Hepatocyte (in vitro differentiated cells): Measurements from ENCODE around the gene MAGOH. TPM values are rescaled to one million over a fixed set of nuclear protein-coding genes. Genes with fewer than 3 reads are reported as not detected.
"Not testable (repeated sequence)": the region's sequence is repeated elsewhere in the genome, so short reads cannot be mapped to it uniquely, and the experiment has no call there.

Experiments
- DNase-seq: peaks from one replicate; pipeline ENCODE4 v3.0.0-alpha.2; 2016; ENCODE audit warnings: low spot score
- H2AFZ ChIP-seq: fragments of 200-600 bp; sonication (generic); 2 replicates; pipeline ENCODE4 v1.6.0; 2016; ENCODE audit warnings: antibody characterized with exemption, mild to moderate bottlenecking
- H3K27ac ChIP-seq: fragments of 200-600 bp; sonication (generic); 2 replicates; pipeline ENCODE4 v1.5.1; 2016; ENCODE audit warnings: mild to moderate bottlenecking
- H3K27me3 ChIP-seq: fragments of 200-600 bp; sonication (generic); 2 replicates; pipeline ENCODE4 v1.6.1; 2016
- H3K36me3 ChIP-seq: fragments of 200-600 bp; sonication (generic); replicated peaks from 2 replicates; pipeline ENCODE4 v1.5.1; 2016; ENCODE audit warnings: low read depth; ENCODE audit not compliant: insufficient read depth
- H3K4me1 ChIP-seq: fragments of 200-600 bp; sonication (generic); 2 replicates; pipeline ENCODE4 v1.5.1; 2016; ENCODE audit warnings: mild to moderate bottlenecking, moderate library complexity; ENCODE audit not compliant: insufficient read depth
- H3K4me2 ChIP-seq: fragments of 200-600 bp; sonication (generic); 2 replicates; pipeline ENCODE4 v1.6.0; 2016
- H3K4me3 ChIP-seq: fragments of 200-600 bp; sonication (generic); 2 replicates; pipeline ENCODE4 v1.5.1; 2016; ENCODE audit warnings: mild to moderate bottlenecking
- H3K79me2 ChIP-seq: fragments of 200-600 bp; sonication (generic); 2 replicates; pipeline ENCODE4 v1.6.0; 2017; ENCODE audit warnings: mild to moderate bottlenecking
- H3K9me2 ChIP-seq: fragments of 200-600 bp; sonication (generic); replicated peaks from 2 replicates; pipeline ENCODE4 v1.6.0; 2017; ENCODE audit warnings: mild to moderate bottlenecking; ENCODE audit not compliant: insufficient read depth
- H3K9me3 ChIP-seq: fragments of 200-600 bp; sonication (generic); 2 replicates; pipeline ENCODE4 v1.5.1; 2016; ENCODE audit warnings: low read depth, mild to moderate bottlenecking
- H4K20me1 ChIP-seq: fragments of 200-600 bp; sonication (generic); 2 replicates; pipeline ENCODE4 v1.6.0; 2016; ENCODE audit warnings: mild to moderate bottlenecking; ENCODE audit not compliant: insufficient read depth, poor library complexity, severe bottlenecking
- EZH2 ChIP-seq: fragments of 200-600 bp; sonication (generic); IDR thresholded peaks from 2 replicates; pipeline ENCODE4 v1.6.1; 2016; ENCODE audit warnings: antibody characterized with exemption, mild to moderate bottlenecking, borderline replicate concordance
- EZH2phosphoT487 ChIP-seq: fragments of 200-600 bp; sonication (generic); IDR thresholded peaks from one replicate; pipeline ENCODE4 v1.6.1; 2018; ENCODE audit warnings: antibody characterized with exemption, mild to moderate bottlenecking, low read depth, moderate library complexity; ENCODE audit not compliant: unreplicated experiment, severe bottlenecking
- WGBS: methylation state at CpG from one replicate; pipeline ENCODE4 v1.1.6; 2016; ENCODE audit warnings: low lambda C conversion rate; ENCODE audit errors: missing lambda C conversion rate; 5-methylcytosine and 5-hydroxymethylcytosine counted together
- polyA plus RNA-seq: library from polyadenylated mRNA; unstranded; fragments of >200 nt; fragmentation: Nextera tagmentation; extraction: Ambion mirVana; gene quantifications from 2 replicates; pipeline ENCODE4 v1.2.1, GENCODE V29; 2016
- total RNA-seq: library from RNA; depleted of rRNA; stranded (reverse); fragments of >200 nt; gene quantifications from 2 replicates; pipeline ENCODE4 v1.2.3, GENCODE V29; 2014
- TF ChIP-seq, protein P1 (sequence below): fragments of 200-600 bp; sonication (generic); IDR thresholded peaks from 2 replicates; pipeline ENCODE4 v1.5.1; 2016; ENCODE audit warnings: antibody characterized with exemption, mild to moderate bottlenecking; ENCODE audit not compliant: poor library complexity

MAGOH gene
- total and polyA plus RNA-seq, 2 experiments from 2014 or later, result 28.4 to 35.2 TPM

DNA sequence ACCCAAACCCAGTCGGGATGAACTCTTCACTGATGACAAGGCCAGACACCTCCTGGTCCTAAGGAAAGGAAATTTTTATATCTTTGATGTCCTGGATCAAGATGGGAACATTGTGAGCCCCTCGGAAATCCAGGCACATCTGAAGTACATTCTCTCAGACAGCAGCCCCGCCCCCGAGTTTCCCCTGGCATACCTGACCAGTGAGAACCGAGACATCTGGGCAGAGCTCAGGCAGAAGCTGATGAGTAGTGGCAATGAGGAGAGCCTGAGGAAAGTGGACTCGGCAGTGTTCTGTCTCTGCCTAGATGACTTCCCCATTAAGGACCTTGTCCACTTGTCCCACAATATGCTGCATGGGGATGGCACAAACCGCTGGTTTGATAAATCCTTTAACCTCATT is 28.0 kb downstream of the MAGOH start:
- Histone ChIP-seq H3K4me1 (no peaks in the 10 kb centered on the region), H3K79me2 (no peaks in the 10 kb centered on the region), H3K36me3 (no peaks in the 10 kb centered on the region), H3K9me3 (no peaks in the 10 kb centered on the region), H3K27me3 (no peaks in the 10 kb centered on the region), H3K27ac (no peak overlapping the region), H3K9me2 (no peaks in the 10 kb centered on the region), H3K4me3 (no peak overlapping the region), H3K4me2 (no peak overlapping the region), H2AFZ (no peak overlapping the region), H4K20me1 (no peaks in the 10 kb centered on the region)
- no peak for DNase-seq
- TF ChIP-seq EZH2 (no peak), EZH2phosphoT487 (no peak)
- TF ChIP-seq, protein P1, sequence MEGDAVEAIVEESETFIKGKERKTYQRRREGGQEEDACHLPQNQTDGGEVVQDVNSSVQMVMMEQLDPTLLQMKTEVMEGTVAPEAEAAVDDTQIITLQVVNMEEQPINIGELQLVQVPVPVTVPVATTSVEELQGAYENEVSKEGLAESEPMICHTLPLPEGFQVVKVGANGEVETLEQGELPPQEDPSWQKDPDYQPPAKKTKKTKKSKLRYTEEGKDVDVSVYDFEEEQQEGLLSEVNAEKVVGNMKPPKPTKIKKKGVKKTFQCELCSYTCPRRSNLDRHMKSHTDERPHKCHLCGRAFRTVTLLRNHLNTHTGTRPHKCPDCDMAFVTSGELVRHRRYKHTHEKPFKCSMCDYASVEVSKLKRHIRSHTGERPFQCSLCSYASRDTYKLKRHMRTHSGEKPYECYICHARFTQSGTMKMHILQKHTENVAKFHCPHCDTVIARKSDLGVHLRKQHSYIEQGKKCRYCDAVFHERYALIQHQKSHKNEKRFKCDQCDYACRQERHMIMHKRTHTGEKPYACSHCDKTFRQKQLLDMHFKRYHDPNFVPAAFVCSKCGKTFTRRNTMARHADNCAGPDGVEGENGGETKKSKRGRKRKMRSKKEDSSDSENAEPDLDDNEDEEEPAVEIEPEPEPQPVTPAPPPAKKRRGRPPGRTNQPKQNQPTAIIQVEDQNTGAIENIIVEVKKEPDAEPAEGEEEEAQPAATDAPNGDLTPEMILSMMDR, result no peak
- 96% methylated on average over 7 of the region's 7 CpGs for WGBS

DNA sequence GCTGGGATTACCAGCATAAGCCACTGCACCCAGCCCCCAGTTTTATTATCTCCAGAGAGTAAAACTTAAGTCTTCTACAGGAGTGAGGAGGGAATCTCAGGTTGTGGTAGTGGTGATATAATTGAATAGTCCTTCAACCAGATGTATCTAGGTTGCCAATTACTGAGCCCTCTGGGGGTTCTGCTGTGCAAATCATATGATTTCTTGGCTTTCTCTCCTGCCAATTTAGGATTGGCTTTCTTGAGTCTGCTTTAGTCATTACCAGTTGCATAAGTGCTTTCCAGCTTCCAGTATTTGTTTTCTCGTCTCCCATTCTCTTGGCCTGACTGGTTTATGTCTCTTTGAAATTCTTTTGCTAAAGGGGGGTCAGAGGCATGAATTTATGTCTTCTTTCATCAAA is 30.6 kb downstream of the MAGOH start:
- no peak overlapping the region for H3K4me2 ChIP-seq
- no peaks in the 10 kb centered on the region for H3K27me3 ChIP-seq
- no peak overlapping the region for H3K27ac ChIP-seq
- H2AFZ ChIP-seq, result no peak overlapping the region
- TF ChIP-seq EZH2phosphoT487 (no peak), EZH2 (no peak)
- TF ChIP-seq, protein P1, result no peak
- H3K4me3 ChIP-seq, result no peak overlapping the region
- WGBS, result 96% methylated on average over 1 of the region's 1 CpG
- H3K36me3 ChIP-seq, result peaks cover 6% of the 10 kb centered on the region
- H3K9me2 ChIP-seq, result no peaks in the 10 kb centered on the region
- no peaks in the 10 kb centered on the region for H4K20me1 ChIP-seq
- H3K9me3 ChIP-seq, result no peaks in the 10 kb centered on the region
- DNase-seq, result no peak
- H3K4me1 ChIP-seq, result no peaks in the 10 kb centered on the region
- H3K79me2 ChIP-seq, result peaks cover 5% of the 10 kb centered on the region

DNA sequence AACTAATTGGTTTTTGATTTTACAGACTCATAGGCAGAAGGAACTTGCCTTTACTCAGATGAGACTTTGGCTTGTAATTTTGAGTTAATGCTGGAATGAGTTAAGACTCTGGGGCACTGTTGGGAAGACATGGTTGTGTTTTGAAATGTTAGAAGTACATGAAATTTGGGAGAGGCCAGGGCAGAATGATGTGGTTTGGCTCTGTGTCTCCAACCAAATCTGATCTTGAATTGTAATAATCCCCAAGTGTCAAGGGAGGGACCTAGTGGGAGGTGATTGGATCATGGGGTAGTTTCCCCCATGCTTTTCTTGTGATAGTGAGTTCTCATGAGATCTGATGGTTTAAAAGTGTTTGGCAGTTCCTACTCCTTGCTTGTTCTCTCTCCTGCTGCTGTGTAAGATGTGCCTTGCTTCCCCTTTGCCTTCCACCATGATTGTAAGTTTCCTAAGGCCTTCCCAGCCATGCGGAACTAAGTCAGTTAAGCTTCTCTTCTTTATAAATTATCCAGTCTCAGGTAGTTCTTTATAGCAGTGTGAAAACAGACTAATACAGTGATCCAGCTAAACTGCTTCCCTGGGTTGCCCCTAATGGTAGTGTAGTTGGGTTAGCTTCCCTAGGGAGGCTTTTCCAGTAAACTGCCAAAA is 31.5 kb downstream of the MAGOH start:
- H3K9me3 ChIP-seq, result no peaks in the 10 kb centered on the region
- no peak for DNase-seq
- peaks cover 7% of the 10 kb centered on the region for H3K36me3 ChIP-seq
- H2AFZ ChIP-seq, result no peak overlapping the region
- WGBS, result 100% methylated on average over 1 of the region's 1 CpG
- no peak overlapping the region for H3K4me2 ChIP-seq
- no peaks in the 10 kb centered on the region for H3K9me2 ChIP-seq
- no peak overlapping the region for H3K4me3 ChIP-seq
- no peaks in the 10 kb centered on the region for H4K20me1 ChIP-seq
- peaks cover 7% of the 10 kb centered on the region for H3K79me2 ChIP-seq
- TF ChIP-seq EZH2, result no peak
- TF ChIP-seq, protein P1, result no peak
- TF ChIP-seq EZH2phosphoT487, result no peak
- no peaks in the 10 kb centered on the region for H3K27me3 ChIP-seq
- no peak overlapping the region for H3K27ac ChIP-seq
- no peaks in the 10 kb centered on the region for H3K4me1 ChIP-seq

DNA sequence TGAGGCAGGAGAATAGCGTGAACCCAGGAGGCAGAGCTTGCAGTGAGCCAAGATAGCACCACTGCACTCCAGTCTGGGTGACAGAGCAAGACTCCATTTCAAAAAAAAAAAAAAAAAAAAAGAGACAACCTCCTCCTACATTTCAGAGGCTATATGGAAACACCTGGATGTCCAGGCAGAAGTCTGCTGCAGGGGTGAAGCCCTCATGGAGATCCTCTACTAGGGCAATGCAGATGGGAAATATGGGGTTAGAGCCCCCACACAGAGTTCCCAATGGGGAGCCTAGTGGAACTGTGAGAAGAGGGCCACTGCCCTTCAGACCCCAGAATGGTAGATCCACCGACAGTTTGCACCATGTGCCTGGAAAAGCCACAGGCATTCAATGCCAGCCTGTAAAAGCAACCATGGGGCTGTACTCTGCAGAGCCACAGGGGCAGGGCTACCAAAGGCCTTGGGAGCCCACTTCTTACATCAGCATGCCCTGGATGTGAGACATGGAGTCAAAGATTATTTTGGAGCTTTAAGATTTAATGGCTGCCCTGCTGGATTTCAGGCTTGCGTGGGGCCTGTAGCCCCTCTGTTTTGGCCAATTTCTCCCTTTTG is 32.1 kb downstream of the MAGOH start:
- not testable (repeated sequence) for H2AFZ ChIP-seq, H3K4me1 ChIP-seq, H3K4me2 ChIP-seq, H3K27ac ChIP-seq, H3K36me3 ChIP-seq, H3K4me3 ChIP-seq, DNase-seq, H3K9me3 ChIP-seq, H3K9me2 ChIP-seq, H4K20me1 ChIP-seq, H3K27me3 ChIP-seq, H3K79me2 ChIP-seq
- 100% methylated on average over 3 of the region's 3 CpGs for WGBS

DNA sequence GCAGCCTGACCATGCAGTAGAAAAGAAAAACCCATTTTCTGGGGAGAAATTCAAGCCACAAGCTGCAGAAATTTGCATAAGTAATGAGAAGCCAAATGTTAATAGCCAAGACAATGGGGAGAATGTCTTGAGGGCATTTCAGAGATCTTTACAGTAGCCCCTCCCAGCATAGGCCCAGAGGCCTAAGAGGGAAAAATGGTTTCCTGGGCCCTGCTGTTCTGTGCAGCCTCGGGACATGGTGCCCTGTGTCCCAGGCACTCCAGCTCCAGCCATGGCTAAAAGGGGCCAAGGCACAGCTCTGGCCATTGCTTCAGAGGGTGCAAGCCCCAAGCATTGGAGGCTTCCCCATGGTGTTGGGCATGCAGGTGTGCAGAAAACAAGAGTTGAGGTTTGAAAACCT is 32.8 kb downstream of the MAGOH start:
- not testable (repeated sequence) for H3K4me3 ChIP-seq, H3K27ac ChIP-seq, H4K20me1 ChIP-seq, H3K9me2 ChIP-seq, H3K4me1 ChIP-seq, DNase-seq, H3K4me2 ChIP-seq, H3K27me3 ChIP-seq, H3K36me3 ChIP-seq, H3K79me2 ChIP-seq, H3K9me3 ChIP-seq, H2AFZ ChIP-seq
- whole genome bisulfite sequencing, result 94% methylated on average over 1 of the region's 1 CpG
